ENCODE measurements around the gene SLC16A3.

GRCh38 chr17:82272495-82273326 is 43.9 kb downstream of the SLC16A3 start:
- no peak for TF ChIP-seq ZBTB33 (IDR thresholded peaks at IDR 0.05)
- no peak for TF ChIP-seq CTCF (IDR thresholded peaks at IDR 0.05; ENCODE audit: low read depth, low read length, missing input control)
- TF ChIP-seq RXRA (IDR thresholded peaks at IDR 0.05) = no peak
- TF ChIP-seq, protein P1, sequence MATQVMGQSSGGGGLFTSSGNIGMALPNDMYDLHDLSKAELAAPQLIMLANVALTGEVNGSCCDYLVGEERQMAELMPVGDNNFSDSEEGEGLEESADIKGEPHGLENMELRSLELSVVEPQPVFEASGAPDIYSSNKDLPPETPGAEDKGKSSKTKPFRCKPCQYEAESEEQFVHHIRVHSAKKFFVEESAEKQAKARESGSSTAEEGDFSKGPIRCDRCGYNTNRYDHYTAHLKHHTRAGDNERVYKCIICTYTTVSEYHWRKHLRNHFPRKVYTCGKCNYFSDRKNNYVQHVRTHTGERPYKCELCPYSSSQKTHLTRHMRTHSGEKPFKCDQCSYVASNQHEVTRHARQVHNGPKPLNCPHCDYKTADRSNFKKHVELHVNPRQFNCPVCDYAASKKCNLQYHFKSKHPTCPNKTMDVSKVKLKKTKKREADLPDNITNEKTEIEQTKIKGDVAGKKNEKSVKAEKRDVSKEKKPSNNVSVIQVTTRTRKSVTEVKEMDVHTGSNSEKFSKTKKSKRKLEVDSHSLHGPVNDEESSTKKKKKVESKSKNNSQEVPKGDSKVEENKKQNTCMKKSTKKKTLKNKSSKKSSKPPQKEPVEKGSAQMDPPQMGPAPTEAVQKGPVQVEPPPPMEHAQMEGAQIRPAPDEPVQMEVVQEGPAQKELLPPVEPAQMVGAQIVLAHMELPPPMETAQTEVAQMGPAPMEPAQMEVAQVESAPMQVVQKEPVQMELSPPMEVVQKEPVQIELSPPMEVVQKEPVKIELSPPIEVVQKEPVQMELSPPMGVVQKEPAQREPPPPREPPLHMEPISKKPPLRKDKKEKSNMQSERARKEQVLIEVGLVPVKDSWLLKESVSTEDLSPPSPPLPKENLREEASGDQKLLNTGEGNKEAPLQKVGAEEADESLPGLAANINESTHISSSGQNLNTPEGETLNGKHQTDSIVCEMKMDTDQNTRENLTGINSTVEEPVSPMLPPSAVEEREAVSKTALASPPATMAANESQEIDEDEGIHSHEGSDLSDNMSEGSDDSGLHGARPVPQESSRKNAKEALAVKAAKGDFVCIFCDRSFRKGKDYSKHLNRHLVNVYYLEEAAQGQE (IDR thresholded peaks at IDR 0.05) = no peak
- TF ChIP-seq SP1 (IDR thresholded peaks at IDR 0.05) = no peak
- no peak for TF ChIP-seq TAF1 (conservative IDR thresholded peaks at IDR 0.05)
- no peak for TF ChIP-seq RAD21 (IDR thresholded peaks at IDR 0.05)
- no peak for TF ChIP-seq FOXA1 (IDR thresholded peaks at IDR 0.05)
- TF ChIP-seq, protein P2, sequence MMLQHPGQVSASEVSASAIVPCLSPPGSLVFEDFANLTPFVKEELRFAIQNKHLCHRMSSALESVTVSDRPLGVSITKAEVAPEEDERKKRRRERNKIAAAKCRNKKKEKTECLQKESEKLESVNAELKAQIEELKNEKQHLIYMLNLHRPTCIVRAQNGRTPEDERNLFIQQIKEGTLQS (IDR thresholded peaks at IDR 0.05) = no peak
